Thymus (tissue), 11 donors: ENCODE results near the gene MYO5B. TPM values are rescaled to one million over a fixed set of nuclear protein-coding genes. Genes with fewer than 3 reads are reported as not detected.
A peak's percentile ranks its signal among the peaks of the same experiment; 100 is the strongest.

Experiments
- DNase-seq, 9 donors: peaks; one replicate each; pipeline ENCODE4 v3.0.0-alpha.2; 2013; ENCODE audit warnings: low spot score in 9 of 9, low read depth in 6 of 9, missing footprints in 1 of 9
- H3K27ac ChIP-seq, 2 donors: one replicate each; pipeline ENCODE4 v1.5.1; 2013; ENCODE audit warnings: control low read depth in 1 of 2, low read depth in 1 of 2, low read length in 1 of 2, mild to moderate bottlenecking in 1 of 2, moderate library complexity in 1 of 2
- H3K27me3 ChIP-seq, 2 donors: one replicate each; pipeline ENCODE4 v1.5.1; 2013; ENCODE audit warnings: low read length in 1 of 2; ENCODE audit not compliant: control insufficient read depth in 2 of 2, insufficient read depth in 1 of 2
- H3K36me3 ChIP-seq, 2 donors: one replicate each; pipeline ENCODE4 v1.5.1; 2013; ENCODE audit warnings: low read length in 1 of 2, mild to moderate bottlenecking in 1 of 2, moderate library complexity in 1 of 2; ENCODE audit not compliant: control insufficient read depth in 2 of 2, insufficient read depth in 2 of 2
- H3K4me1 ChIP-seq, 2 donors: one replicate each; pipeline ENCODE4 v1.5.1; 2013; ENCODE audit warnings: low read length in 2 of 2; ENCODE audit not compliant: control insufficient read depth in 2 of 2, insufficient read depth in 2 of 2
- H3K4me3 ChIP-seq, 2 donors: one replicate each; pipeline ENCODE4 v1.5.1; 2013; ENCODE audit warnings: low read length in 2 of 2, control low read depth in 1 of 2, mild to moderate bottlenecking in 1 of 2
- H3K9me3 ChIP-seq, 2 donors: one replicate each; pipeline ENCODE4 v1.5.1; 2013; ENCODE audit warnings: low read length in 1 of 2, mild to moderate bottlenecking in 1 of 2; ENCODE audit not compliant: control insufficient read depth in 2 of 2, insufficient read depth in 1 of 2
- WGBS: extraction: QIAGEN DNeasy Blood & Tissue Kit; methylation state at CpG from one replicate; pipeline ENCODE4 v1.1.7; 2013; 5-methylcytosine and 5-hydroxymethylcytosine counted together
- polyA plus RNA-seq: library from polyadenylated mRNA; stranded (reverse); fragments of 200-250 nt; gene quantifications from one replicate; pipeline ENCODE4 v1.2.3, GENCODE V29; 2013
- total RNA-seq: library from RNA; stranded (reverse); fragments of 120-200 nt; gene quantifications from one replicate; pipeline ENCODE4 v1.2.4, GENCODE V29; 2013
- donor health status: healthy.

The MYO5B gene
- total and polyA plus RNA-seq, 2 donors = 6.2 to 11.1 TPM

- Histone ChIP-seq H3K4me1 (peaks cover 4% of the 10 kb centered on the region in 2 donors), H3K9me3 (no peaks in the 10 kb centered on the region), H3K27me3 (peaks cover 44 to 60% of the 10 kb centered on the region in 2 donors), H3K27ac (peak overlapping the region in 1 of 2 donors; percentile 42), H3K36me3 (no peaks in the 10 kb centered on the region), H3K4me3 (no peak overlapping the region)
- DNase-seq = no peak
- 15% methylated on average over 31 of the region's 31 CpGs for WGBS
Measured at GRCh38 chr18:50192995-50193795, 1.8 kb downstream of the MYO5B start.

DNA sequence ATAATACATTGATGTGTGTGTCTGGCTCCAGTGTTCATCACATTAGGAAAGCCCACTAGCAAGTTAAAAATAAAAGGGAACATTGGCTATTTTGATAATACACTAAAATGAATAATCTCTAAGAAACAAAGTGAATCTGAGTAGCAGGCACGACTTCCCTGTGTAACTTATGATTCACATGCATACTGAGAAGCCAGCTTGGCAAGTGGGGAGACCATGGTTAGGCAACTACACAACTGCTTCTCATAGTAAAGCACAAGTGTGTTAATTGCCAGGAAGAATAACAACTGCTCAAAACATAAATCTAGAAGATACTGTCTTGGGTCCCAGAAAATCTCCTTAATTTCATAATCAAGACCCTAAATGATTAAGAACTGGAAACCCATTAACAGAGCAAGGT is 4.0 kb downstream of the MYO5B start:
- Histone ChIP-seq H3K4me1 (peaks cover 4% of the 10 kb centered on the region in 2 donors), H3K27ac (no peak overlapping the region), H3K9me3 (no peaks in the 10 kb centered on the region), H3K4me3 (no peak overlapping the region), H3K27me3 (peaks cover 40 to 52% of the 10 kb centered on the region in 2 donors), H3K36me3 (no peaks in the 10 kb centered on the region)
- WGBS = 74% methylated on average over 1 of the region's 1 CpG
- DNase-seq = no peak

GRCh38 chr18:50190236-50190635 is 4.7 kb downstream of the MYO5B start:
- Histone ChIP-seq H3K27ac (no peak overlapping the region), H3K27me3 (peaks cover 33 to 45% of the 10 kb centered on the region in 2 donors), H3K9me3 (no peaks in the 10 kb centered on the region), H3K36me3 (no peaks in the 10 kb centered on the region), H3K4me3 (no peak overlapping the region), H3K4me1 (peaks cover 0 to 4% of the 10 kb centered on the region in 2 donors)
- 76% methylated on average over 1 of the region's 1 CpG for WGBS
- DNase-seq = no peak

DNA sequence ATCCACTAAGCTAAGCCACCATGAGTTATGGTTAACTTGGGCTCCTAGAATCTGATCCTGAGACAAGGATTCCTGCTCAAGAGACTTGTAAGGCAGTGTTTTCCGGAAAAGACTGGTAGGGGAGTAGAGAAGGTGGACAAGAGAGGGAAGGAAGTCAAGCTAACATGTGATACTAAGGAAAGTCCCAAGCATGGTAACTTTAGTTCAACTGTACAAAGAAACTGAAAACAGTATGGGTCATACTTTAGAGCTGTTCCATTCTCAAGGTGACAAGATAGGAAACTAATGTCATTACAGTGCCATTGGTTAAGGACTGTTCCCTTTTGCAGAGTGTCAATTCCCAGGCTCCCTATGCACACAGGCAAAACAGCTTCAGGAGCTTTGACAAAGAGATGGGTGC is 5.8 kb downstream of the MYO5B start:
- Histone ChIP-seq H3K27me3 (peaks cover 23 to 36% of the 10 kb centered on the region in 2 donors), H3K4me3 (no peak overlapping the region), H3K4me1 (no peaks in the 10 kb centered on the region), H3K9me3 (no peaks in the 10 kb centered on the region), H3K27ac (no peak overlapping the region), H3K36me3 (no peaks in the 10 kb centered on the region)
- no peak for DNase-seq
- WGBS = 80% methylated on average over 1 of the region's 1 CpG

- Histone ChIP-seq H3K4me3 (no peak overlapping the region), H3K27ac (no peak overlapping the region), H3K27me3 (peaks cover 18 to 31% of the 10 kb centered on the region in 2 donors), H3K9me3 (no peaks in the 10 kb centered on the region), H3K4me1 (no peaks in the 10 kb centered on the region), H3K36me3 (no peaks in the 10 kb centered on the region)
- no peak for DNase-seq
- WGBS = 94% methylated on average over 6 of the region's 6 CpGs
Measured at GRCh38 chr18:50188652-50189051, 6.3 kb downstream of the MYO5B start.

- Histone ChIP-seq H3K4me1 (no peaks in the 10 kb centered on the region), H3K27ac (no peak overlapping the region), H3K36me3 (no peaks in the 10 kb centered on the region), H3K4me3 (no peak overlapping the region), H3K9me3 (no peaks in the 10 kb centered on the region), H3K27me3 (peaks cover 8 to 21% of the 10 kb centered on the region in 2 donors)
- WGBS = 96% methylated on average over 3 of the region's 3 CpGs
- no peak for DNase-seq
Measured at GRCh38 chr18:50187659-50188058, 7.3 kb downstream of the MYO5B start.

DNA sequence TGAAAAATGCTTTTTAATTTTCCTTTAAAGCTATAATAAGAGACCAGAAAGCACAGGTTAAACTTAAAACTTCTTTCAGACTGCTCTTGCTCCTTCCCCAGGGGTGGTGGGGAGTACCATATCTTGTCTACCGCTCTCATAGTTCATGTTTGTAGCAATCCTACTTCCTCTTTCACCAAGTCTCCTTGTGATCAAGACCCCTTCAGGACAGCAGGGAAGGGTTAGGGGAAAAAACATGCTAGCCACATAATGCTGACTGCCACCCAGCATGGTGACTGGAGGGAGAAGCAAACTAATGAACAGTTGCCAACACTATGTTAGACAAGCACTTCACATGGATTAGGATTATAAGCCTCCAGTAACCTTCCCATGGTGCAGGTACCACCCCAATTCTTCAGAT is 8.6 kb downstream of the MYO5B start:
- WGBS = 57% methylated on average over 1 of the region's 1 CpG
- Histone ChIP-seq H3K9me3 (no peaks in the 10 kb centered on the region), H3K36me3 (no peaks in the 10 kb centered on the region), H3K4me1 (no peaks in the 10 kb centered on the region), H3K4me3 (no peak overlapping the region), H3K27me3 (peaks cover 2 to 13% of the 10 kb centered on the region in 2 donors), H3K27ac (no peak overlapping the region)
- DNase-seq = no peak

DNA sequence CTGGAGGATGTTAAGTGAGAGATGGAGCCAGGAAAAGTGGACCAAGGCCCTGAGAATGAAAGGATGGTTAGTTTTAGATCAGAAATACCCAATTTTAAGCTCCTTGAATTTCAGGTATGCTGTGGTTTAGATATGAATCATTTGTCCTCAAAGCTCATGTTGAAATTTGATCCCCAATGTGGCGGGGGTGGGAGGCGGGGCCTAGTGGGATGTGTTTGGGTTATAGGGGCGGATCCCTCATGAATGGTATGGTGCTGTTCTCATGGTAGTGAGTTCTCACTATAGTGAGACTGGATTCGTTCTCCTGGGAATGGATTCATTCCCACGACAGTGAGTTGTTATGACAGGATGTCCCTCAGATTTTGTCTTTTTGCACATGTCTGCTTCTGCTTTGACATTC is 11.4 kb downstream of the MYO5B start:
- H3K4me3 ChIP-seq = no peak overlapping the region
- 89% methylated on average over 5 of the region's 5 CpGs for WGBS

GRCh38 chr18:50182511-50182910 is 12.4 kb downstream of the MYO5B start:
- peaks cover 0 to under 1% of the 10 kb centered on the region in 2 donors for H3K27me3 ChIP-seq
- DNase-seq = no peak
- no peak overlapping the region for H3K27ac ChIP-seq
- WGBS = 75% methylated on average over 1 of the region's 1 CpG
- H3K9me3 ChIP-seq = no peaks in the 10 kb centered on the region
- no peaks in the 10 kb centered on the region for H3K4me1 ChIP-seq
- no peak overlapping the region for H3K4me3 ChIP-seq
- H3K36me3 ChIP-seq = no peaks in the 10 kb centered on the region

More for the DNA sequence above, 11.4 kb downstream of the MYO5B start:
- no peaks in the 10 kb centered on the region for H3K9me3 ChIP-seq
- H3K27me3 ChIP-seq = peaks cover 0 to 2% of the 10 kb centered on the region in 2 donors
- no peak for DNase-seq
- no peaks in the 10 kb centered on the region for H3K4me1 ChIP-seq
- H3K36me3 ChIP-seq = no peaks in the 10 kb centered on the region
- H3K27ac ChIP-seq = no peak overlapping the region
